GM21825 (cell line): ENCODE measurements around the gene FLT3.
"Not testable (repeated sequence)": the region's sequence is repeated elsewhere in the genome, so short reads cannot be mapped to it uniquely, and the experiment has no call there.

Experiments used
- ATAC-seq: cut with Tn5 transposase; IDR thresholded peaks from one replicate; pipeline ENCODE4 v1.9.1; 2021; ENCODE audit warnings: mild to moderate bottlenecking, moderate library complexity; ENCODE audit not compliant: unreplicated experiment

Gene FLT3

GRCh38 chr13:27975564-27976361 lies 124.6 kb downstream of the FLT3 start:
- no peak for ATAC-seq

- no peak for ATAC-seq
Observed at GRCh38 chr13:27973961-27974662, 126.3 kb downstream of the FLT3 start.

GRCh38 chr13:27973291-27973690 lies 127.1 kb downstream of the FLT3 start:
- ATAC-seq = no peak

GRCh38 chr13:27972478-27972820 lies 127.9 kb downstream of the FLT3 start:
- ATAC-seq = no peak

- ATAC-seq = no peak
Observed at GRCh38 chr13:27971776-27972477, 128.4 kb downstream of the FLT3 start.

- ATAC-seq = no peak
Observed at GRCh38 chr13:27971236-27971645, 129.1 kb downstream of the FLT3 start.

- ATAC-seq = no peak
Observed at GRCh38 chr13:27970382-27971235, 129.8 kb downstream of the FLT3 start.

GRCh38 chr13:27969866-27970229 lies 130.5 kb downstream of the FLT3 start:
- no peak for ATAC-seq

- no peak for ATAC-seq
Observed at GRCh38 chr13:27969082-27969865, 131.1 kb downstream of the FLT3 start, which contains the start of gene CDX2. CDX2 (minus strand) TSS chr13:27969315; CDS start chr13:27969006, 309 bp downstream.

- ATAC-seq = no peak
Observed at GRCh38 chr13:27968316-27969081, 131.9 kb downstream of the FLT3 start.

- ATAC-seq = no peak
Observed at GRCh38 chr13:27967736-27968315, 132.6 kb downstream of the FLT3 start.

- no peak for ATAC-seq
Observed at GRCh38 chr13:27967203-27967735, 133.1 kb downstream of the FLT3 start.

GRCh38 chr13:27966641-27967202 lies 133.7 kb downstream of the FLT3 start:
- no peak for ATAC-seq

GRCh38 chr13:27965740-27966640 lies 134.4 kb downstream of the FLT3 start:
- ATAC-seq = no peak

GRCh38 chr13:27965343-27965739 lies 135.0 kb downstream of the FLT3 start:
- no peak for ATAC-seq

GRCh38 chr13:27964741-27965323 lies 135.5 kb downstream of the FLT3 start:
- ATAC-seq = no peak

GRCh38 chr13:27964206-27964605 lies 136.2 kb downstream of the FLT3 start:
- ATAC-seq = not testable (repeated sequence)
